DND-41 (cell line): ENCODE data around the gene PHF13.

Experiments
- ATAC-seq: fragments of 200-7000 bp; cut with Tn5 transposase; 3 replicates; pipeline ENCODE4 v1.9.1; 2021; ENCODE audit warnings: low read depth; ENCODE audit not compliant: insufficient read depth
- DNase-seq: peaks from one replicate; pipeline ENCODE4 v3.0.0-alpha.2; 2020
- H2AFZ ChIP-seq: 2 replicates; pipeline ENCODE4 v1.6.0; 2012; ENCODE audit warnings: low read depth, low read length
- H3K27ac ChIP-seq: 2 replicates; pipeline ENCODE4 v1.5.1; 2012; ENCODE audit warnings: low read length, inconsistent platforms
- H3K27me3 ChIP-seq: fragments of 200-600 bp; sonication (generic); 2 replicates; pipeline ENCODE4 v1.6.0; 2012; ENCODE audit warnings: low read length, mild to moderate bottlenecking, inconsistent platforms; ENCODE audit not compliant: insufficient read depth, poor library complexity
- H3K36me3 ChIP-seq: 2 replicates; pipeline ENCODE4 v1.5.1; 2012; ENCODE audit warnings: low read length, inconsistent platforms; ENCODE audit not compliant: insufficient read depth
- H3K4me1 ChIP-seq: 2 replicates; pipeline ENCODE4 v1.5.1; 2012; ENCODE audit warnings: mild to moderate bottlenecking, low read length; ENCODE audit not compliant: insufficient read depth
- H3K4me2 ChIP-seq: 2 replicates; pipeline ENCODE4 v1.6.0; 2012; ENCODE audit warnings: mild to moderate bottlenecking, moderate library complexity, low read length, inconsistent platforms; ENCODE audit not compliant: insufficient read depth
- H3K4me3 ChIP-seq, 2 experiments: fragments of 200-600 bp in 1 of 2; shearing (Covaris generic) in 1 of 2; 2 replicates each; pipeline ENCODE4 v1.5.1; 2012 to 2016; ENCODE audit warnings: inconsistent platforms in 2 of 2, low read length in 2 of 2, mild to moderate bottlenecking in 2 of 2, low read depth in 1 of 2, moderate library complexity in 1 of 2
- H3K79me2 ChIP-seq: 2 replicates; pipeline ENCODE4 v1.6.0; 2012; ENCODE audit warnings: low read length, inconsistent platforms; ENCODE audit not compliant: insufficient read depth
- H3K9ac ChIP-seq: 2 replicates; pipeline ENCODE4 v1.6.0; 2012; ENCODE audit warnings: low read depth, mild to moderate bottlenecking, inconsistent platforms, low read length, moderate library complexity
- H3K9me3 ChIP-seq: 2 replicates; pipeline ENCODE4 v1.5.1; 2012; ENCODE audit warnings: low read length, moderate library complexity, mild to moderate bottlenecking, inconsistent platforms; ENCODE audit not compliant: insufficient read depth, severe bottlenecking
- H4K20me1 ChIP-seq: 2 replicates; pipeline ENCODE4 v1.6.0; 2012; ENCODE audit warnings: low read length; ENCODE audit not compliant: insufficient read depth
- CTCF ChIP-seq: IDR thresholded peaks from 2 replicates; pipeline ENCODE4 v1.5.1; 2012; ENCODE audit warnings: borderline replicate concordance, low read length, moderate library complexity, mild to moderate bottlenecking; ENCODE audit not compliant: poor library complexity, severe bottlenecking; ENCODE audit errors: extremely low read depth
- EZH2 ChIP-seq: IDR thresholded peaks from 3 replicates; pipeline ENCODE4 v1.6.1; 2012; ENCODE audit warnings: borderline replicate concordance, low read depth, mild to moderate bottlenecking, moderate library complexity, low read length, inconsistent platforms; ENCODE audit not compliant: severe bottlenecking

PHF13 gene

DNA sequence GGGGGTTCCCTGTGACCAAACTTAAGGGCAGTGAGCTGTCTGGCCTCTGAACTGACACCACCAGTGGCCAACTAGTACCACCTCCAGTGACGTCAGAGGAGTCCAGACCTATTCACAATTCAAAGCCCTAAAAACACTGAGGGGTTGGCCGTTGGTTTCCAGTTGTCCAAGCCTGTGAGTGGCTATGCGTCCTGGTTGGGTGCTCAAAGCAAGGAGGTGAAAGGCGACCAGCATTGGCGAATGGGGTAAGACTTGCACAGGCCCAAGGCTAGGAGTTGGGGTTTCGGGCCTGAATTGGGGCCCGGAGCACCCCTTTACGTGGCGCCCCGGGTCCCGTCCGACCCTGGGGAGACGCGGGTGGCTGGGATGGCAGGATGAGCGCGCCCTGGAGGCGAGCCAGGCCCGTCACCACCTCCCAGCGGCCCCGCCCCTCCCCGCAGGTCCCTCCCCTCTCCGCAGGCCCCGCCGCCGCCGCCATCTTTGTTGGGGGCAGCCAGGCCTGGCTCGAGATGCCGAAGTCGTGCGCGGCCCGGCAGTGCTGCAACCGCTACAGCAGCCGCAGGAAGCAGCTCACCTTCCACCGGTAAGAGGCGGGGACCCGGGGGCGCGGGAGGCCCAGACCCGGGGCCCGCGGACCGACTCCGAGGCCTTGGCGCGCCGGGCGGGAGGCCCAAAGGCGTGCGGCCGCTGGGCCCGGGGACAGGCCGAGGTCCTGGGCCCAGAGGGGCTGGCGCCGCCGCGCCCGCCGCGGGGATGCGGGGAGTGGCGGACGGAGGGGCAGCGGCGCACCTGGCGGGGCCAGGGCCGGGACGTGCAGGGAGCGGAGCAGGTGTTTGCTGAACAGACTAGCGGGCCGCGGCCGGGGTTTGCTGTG lies 11.4 kb downstream of the PHF13 start, which contains the start of gene THAP3:
THAP3 (plus strand) TSS at position 159 of the 874 bp plus-strand sequence; CDS start at position 510, 351 bp downstream.
- Histone ChIP-seq H4K20me1 (peaks cover 63% of the 10 kb centered on the region), H3K4me2 (peak within 1 kb of the TSS; percentile 76), H3K27me3 (no peaks in the 10 kb centered on the region), H3K27ac (peak within 1 kb of the TSS; percentile 59), H3K79me2 (peaks cover 61% of the 10 kb centered on the region), H3K36me3 (peaks cover 77% of the 10 kb centered on the region), H3K9ac (peak within 1 kb of the TSS; percentile 84), H2AFZ (peak within 1 kb of the TSS; percentile 73), H3K4me1 (peaks cover 25% of the 10 kb centered on the region), H3K4me3 (peak within 1 kb of the TSS; percentile 49 to 70; a peak in 3 of 4 replicates), H3K9me3 (no peaks in the 10 kb centered on the region)
- TF ChIP-seq CTCF (peak; percentile 45), EZH2 (no peak)
- peak; percentile 89 for DNase-seq
- ATAC-seq: peak; percentile 96

DNA sequence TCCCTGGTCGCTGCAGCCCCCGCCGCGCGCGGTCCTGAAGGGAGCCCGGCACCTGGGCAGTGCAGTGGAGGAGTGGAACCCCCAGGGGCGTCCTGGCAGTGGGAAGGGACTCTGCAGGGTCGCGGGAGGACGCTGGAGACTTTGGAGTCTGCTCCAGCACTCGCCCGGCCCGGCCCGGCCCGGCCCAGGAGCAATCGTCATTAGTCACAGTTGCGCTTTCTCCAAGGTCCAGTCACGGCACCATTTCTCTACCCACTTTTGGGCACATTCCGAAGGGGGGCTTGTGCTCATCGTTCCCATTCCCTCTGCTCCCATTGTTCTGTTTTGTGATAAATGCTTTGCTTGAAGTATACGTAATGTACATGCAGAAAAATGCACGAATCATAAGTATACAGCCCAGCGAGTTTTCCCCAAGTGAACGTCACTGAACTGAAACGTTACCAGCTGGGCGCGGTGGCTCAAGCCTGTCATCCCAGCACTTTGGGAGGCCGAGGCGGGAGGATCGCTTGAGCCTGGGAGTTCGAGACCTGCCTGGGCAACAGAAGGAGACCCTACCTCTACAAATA lies 12.1 kb downstream of the PHF13 start:
- H3K4me2 ChIP-seq: peak overlapping the region; percentile 76
- H3K79me2 ChIP-seq: peaks cover 55% of the 10 kb centered on the region
- peaks cover 25% of the 10 kb centered on the region for H3K4me1 ChIP-seq
- DNase-seq (no peak), ATAC-seq (peak; percentile 41)
- peaks cover 75% of the 10 kb centered on the region for H3K36me3 ChIP-seq
- H3K27me3 ChIP-seq: no peaks in the 10 kb centered on the region
- peak overlapping the region; percentile 58 for H3K27ac ChIP-seq
- H3K9me3 ChIP-seq: no peaks in the 10 kb centered on the region
- TF ChIP-seq CTCF (no peak), EZH2 (no peak)
- H4K20me1 ChIP-seq: peaks cover 62% of the 10 kb centered on the region
- H3K9ac ChIP-seq: peak overlapping the region; percentile 84
- peak overlapping the region; percentile 49 to 70; a peak in 3 of 4 replicates for H3K4me3 ChIP-seq
- H2AFZ ChIP-seq: peak overlapping the region; percentile 73

- H3K4me1 ChIP-seq: peaks cover 25% of the 10 kb centered on the region
- H3K36me3 ChIP-seq: peaks cover 72% of the 10 kb centered on the region
- H3K27ac ChIP-seq: no peak overlapping the region
- peaks cover 55% of the 10 kb centered on the region for H3K79me2 ChIP-seq
- H3K27me3 ChIP-seq: no peaks in the 10 kb centered on the region
- peak overlapping the region; percentile 76 for H3K4me2 ChIP-seq
- H3K9me3 ChIP-seq: no peaks in the 10 kb centered on the region
- DNase-seq (no peak), ATAC-seq (no peak)
- H3K9ac ChIP-seq: peak overlapping the region; percentile 84
- TF ChIP-seq CTCF (no peak), EZH2 (no peak)
- no peak overlapping the region for H2AFZ ChIP-seq
- peak overlapping the region in 1 of 2 experiments; percentile 12; a peak in 1 of 4 replicates for H3K4me3 ChIP-seq
- H4K20me1 ChIP-seq: peaks cover 54% of the 10 kb centered on the region
These were observed 13.5 kb downstream of the PHF13 start for GRCh38 chr1:6627031-6627430.
